ENCODE results near the gene TNFRSF13B. TPM values are rescaled to one million over a fixed set of nuclear protein-coding genes. Genes with fewer than 3 reads are reported as not detected.

The TNFRSF13B gene
- total RNA-seq, 1 experiment from 2014 or later, result 0.28 TPM

GRCh38 chr17:16943032-16943352 lies 28.9 kb downstream of the TNFRSF13B start:
- Histone ChIP-seq H4K91ac (ENCODE audit: insufficient read length, low read depth, low read length) (no peak overlapping the region), H4K20me1 (ENCODE audit: control insufficient read depth, insufficient read depth, insufficient read length) (no peaks in the 10 kb centered on the region), H2BK120ac (ENCODE audit: low read depth, low read length, poor library complexity, severe bottlenecking) (no peak overlapping the region), H3K23ac (ENCODE audit: insufficient read length, low read depth, low read length) (no peak overlapping the region), H3K27me3 (ENCODE audit: insufficient read depth, low read length) (no peaks in the 10 kb centered on the region), H3K9me3 (ENCODE audit: control insufficient read depth, low read depth, low read length) (no peaks in the 10 kb centered on the region), H2AFZ (ENCODE audit: low read length) (no peak overlapping the region), H2AK5ac (ENCODE audit: insufficient read length, low read length) (no peak overlapping the region), H3K4me2 (ENCODE audit: insufficient read depth, insufficient read length, low read length) (no peak overlapping the region), H2BK15ac (ENCODE audit: low read depth, low read length) (no peak overlapping the region), H3K23me2 (ENCODE audit: insufficient read length, low read depth, low read length, poor library complexity, severe bottlenecking) (no peaks in the 10 kb centered on the region), H3K14ac (ENCODE audit: insufficient read depth, low read length) (no peak overlapping the region), H4K8ac (replicated peaks; ENCODE audit: insufficient read length, low read depth, low read length) (no peak overlapping the region), H2BK20ac (ENCODE audit: low read depth, low read length, poor library complexity, severe bottlenecking) (no peak overlapping the region), H3K18ac (ENCODE audit: insufficient read length, low read depth, low read length) (no peak overlapping the region), H2BK12ac (ENCODE audit: insufficient read length, low read depth, low read length) (no peak overlapping the region), H3K79me1 (ENCODE audit: insufficient read depth, low read depth, low read length, poor library complexity, severe bottlenecking) (no peaks in the 10 kb centered on the region), H3T11ph (ENCODE audit: low read length) (no peak overlapping the region), H2BK5ac (ENCODE audit: insufficient read length, low read length) (no peak overlapping the region), H3K56ac (ENCODE audit: insufficient read length, low read depth, low read length) (no peak overlapping the region), H3K4ac (ENCODE audit: low read depth, low read length) (no peak overlapping the region), H3K27ac (ENCODE audit: insufficient read length, low read depth, low read length) (no peak overlapping the region), H3K4me1 (ENCODE audit: insufficient read depth, low read length) (peaks cover 5% of the 10 kb centered on the region; the same call in 1 of the 2 replicates), H3K79me2 (ENCODE audit: insufficient read depth, low read length) (no peaks in the 10 kb centered on the region), H4K5ac (ENCODE audit: insufficient read length, low read depth, low read length) (no peak overlapping the region), H3K9ac (ENCODE audit: extremely low read depth, insufficient read length, low read length) (no peak overlapping the region)
- Mint-ChIP-seq H3K9me3 (peaks cover 2 to 3% of the 10 kb centered on the region in 2 experiments; a peak in 2 of 5 replicates), H3K4me1 (peaks cover 36 to 37% of the 10 kb centered on the region in 2 experiments), H3K27ac (no peak overlapping the region), H3K36me3 (ENCODE audit: insufficient read depth in 1 of 3, low read depth in 3 of 3) (peaks cover 0 to 4% (median 2%) of the 10 kb centered on the region in 3 experiments; a peak in 3 of 7 replicates), H3K27me3 (ENCODE audit: low read depth) (peaks cover 2% of the 10 kb centered on the region; the same call in 1 of the 2 replicates), H3K4me3 (no peak overlapping the region; a peak in 1 of 5 replicates)
- TF ChIP-seq CTCF (conservative IDR thresholded peaks at IDR 0.05), result no peak
- DNase-seq, result no peak
- no CpG with 5 or more reads among the region's 3 CpGs for WGBS (ENCODE audit: extremely low coverage, insufficient read length, low lambda C conversion rate)

All from H9 (cell line).